Tibial artery (tissue), 4 donors: Measurements from ENCODE around the gene AXIN1.

Experiments
- DNase-seq, 2 donors: peaks; one replicate each; pipeline ENCODE4 v3.0.0-alpha.2; 2019
- H3K27ac ChIP-seq, 2 donors: fragments of 200-600 bp; sonication (generic) in 1 of 2; 1 replicate in 1 of 2; 2 replicates in 1 of 2; pipeline ENCODE4 v1.5.1; 2018 to 2019; ENCODE audit warnings: mild to moderate bottlenecking in 1 of 2
- H3K27me3 ChIP-seq, 2 donors: fragments of 200-600 bp; sonication (generic) in 1 of 2; one replicate each; pipeline versions ENCODE4 v1.5.1 to v1.6.0; 2016 to 2019
- H3K36me3 ChIP-seq, 3 donors: fragments of 200-600 bp; sonication (generic) in 2 of 3; one replicate each; pipeline ENCODE4 v1.5.1; 2016 to 2019; ENCODE audit warnings: mild to moderate bottlenecking in 2 of 3
- H3K4me1 ChIP-seq, 4 donors: fragments of 200-600 bp; sonication (generic) in 2 of 4; 1 replicate in 3 of 4; 2 replicates in 1 of 4; pipeline ENCODE4 v1.5.1; 2016 to 2019
- H3K4me3 ChIP-seq, 2 donors: fragments of 200-600 bp; sonication (generic) in 1 of 2; 1 replicate in 1 of 2; 2 replicates in 1 of 2; pipeline ENCODE4 v1.5.1; 2018 to 2019; ENCODE audit warnings: mild to moderate bottlenecking in 2 of 2
- H3K9me3 ChIP-seq, 3 donors: fragments of 200-600 bp; sonication (generic) in 1 of 3; one replicate each; pipeline ENCODE4 v1.5.1; 2016 to 2019
- CTCF ChIP-seq, 2 experiments: fragments of 200-600 bp in 1 of 2; fragments of 450-650 bp in 1 of 2; IDR thresholded peaks; one replicate each; pipeline ENCODE4 v1.5.1; 2017 to 2019; ENCODE audit warnings: antibody characterized with exemption in 2 of 2, mild to moderate bottlenecking in 1 of 2, moderate library complexity in 1 of 2
- intact Hi-C: fragments of 100-400 bp; cut with DNase I; formaldehyde crosslinking; loops from one replicate; pipeline ENCODE4 v1.15.0; 2023; ENCODE audit warnings: low total_unique reads

AXIN1 gene

GRCh38 chr16:290681-291405, 61.7 kb downstream of the AXIN1 start:
- Histone ChIP-seq H3K9me3 (no peaks in the 10 kb centered on the region), H3K27ac (no peak overlapping the region), H3K4me3 (no peak overlapping the region), H3K27me3 (no peaks in the 10 kb centered on the region), H3K36me3 (peaks cover 39 to 95% (median 78%) of the 10 kb centered on the region in 3 donors), H3K4me1 (no peaks in the 10 kb centered on the region)
- TF ChIP-seq CTCF (IDR thresholded peaks at IDR 0.05) = no peak
- DNase-seq = no peak
- intact Hi-C loops = no loop called here

GRCh38 chr16:290015-290680, 62.4 kb downstream of the AXIN1 start:
- Histone ChIP-seq H3K4me3 (no peak overlapping the region), H3K27me3 (no peaks in the 10 kb centered on the region), H3K27ac (no peak overlapping the region), H3K4me1 (no peaks in the 10 kb centered on the region), H3K9me3 (no peaks in the 10 kb centered on the region), H3K36me3 (peaks cover 39 to 88% (median 75%) of the 10 kb centered on the region in 3 donors)
- intact Hi-C loops = no loop called here
- DNase-seq = no peak
- TF ChIP-seq CTCF (IDR thresholded peaks at IDR 0.05) = no peak

- peaks cover 39 to 87% (median 75%) of the 10 kb centered on the region in 3 donors for H3K36me3 ChIP-seq
- no peaks in the 10 kb centered on the region for H3K9me3 ChIP-seq
- no peak for TF ChIP-seq CTCF (IDR thresholded peaks at IDR 0.05)
- H3K27ac ChIP-seq = no peak overlapping the region
- H3K4me1 ChIP-seq = no peaks in the 10 kb centered on the region
- intact Hi-C loops = no loop called here
- no peaks in the 10 kb centered on the region for H3K27me3 ChIP-seq
- no peak for DNase-seq
- no peak overlapping the region for H3K4me3 ChIP-seq
Observed at GRCh38 chr16:289395-289997, 63.0 kb downstream of the AXIN1 start.

GRCh38 chr16:287981-288920, 64.3 kb downstream of the AXIN1 start:
- H3K4me1 ChIP-seq = no peaks in the 10 kb centered on the region
- peaks cover 0 to 2% of the 10 kb centered on the region in 2 donors for H3K27me3 ChIP-seq
- H3K27ac ChIP-seq = no peak overlapping the region
- peaks cover 36 to 78% (median 69%) of the 10 kb centered on the region in 3 donors for H3K36me3 ChIP-seq
- DNase-seq = no peak
- no peak overlapping the region for H3K4me3 ChIP-seq
- no peaks in the 10 kb centered on the region for H3K9me3 ChIP-seq
- intact Hi-C loops = no loop called here
- TF ChIP-seq CTCF (IDR thresholded peaks at IDR 0.05) = no peak

- TF ChIP-seq CTCF (IDR thresholded peaks at IDR 0.05) = no peak
- H3K4me1 ChIP-seq = no peaks in the 10 kb centered on the region
- H3K9me3 ChIP-seq = no peaks in the 10 kb centered on the region
- peaks cover 0 to 10% of the 10 kb centered on the region in 2 donors for H3K27me3 ChIP-seq
- H3K27ac ChIP-seq = no peak overlapping the region
- peaks cover 29 to 69% (median 60%) of the 10 kb centered on the region in 3 donors for H3K36me3 ChIP-seq
- intact Hi-C loops = no loop called here
- no peak for DNase-seq
- no peak overlapping the region for H3K4me3 ChIP-seq
Observed at GRCh38 chr16:287298-287811, 65.2 kb downstream of the AXIN1 start.
